ENCODE data around the gene TEKT1. TPM values are rescaled to one million over a fixed set of nuclear protein-coding genes. Genes with fewer than 3 reads are reported as not detected.

The TEKT1 gene
- total and polyA plus RNA-seq, 2 experiments from 2014 or later = not detected

DNA sequence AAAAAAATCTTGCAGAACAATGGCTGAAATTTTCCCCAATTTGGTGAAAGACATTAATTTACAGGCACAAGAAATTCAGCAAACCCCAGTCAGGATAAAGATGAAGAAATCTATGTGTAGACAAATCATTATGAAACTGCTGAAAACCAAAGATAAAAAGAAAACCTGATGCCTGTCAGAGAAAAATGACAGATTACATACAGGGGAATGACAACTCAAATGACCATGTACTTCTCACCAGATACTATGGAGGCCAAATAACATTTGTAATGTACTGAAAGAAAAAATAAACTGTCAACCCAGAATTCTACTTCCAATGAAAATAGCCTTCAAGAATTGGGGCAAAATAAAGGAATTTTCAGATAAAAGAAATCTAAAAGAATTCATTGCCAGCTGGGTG, 82.9 kb downstream of the TEKT1 start:
- no peaks in the 10 kb centered on the region for H3K9me3 ChIP-seq (ENCODE audit: low read depth)
- TF ChIP-seq CTCF (IDR thresholded peaks at IDR 0.05; ENCODE audit: low read depth, low read length) = no peak
- H3K27me3 ChIP-seq = no peaks in the 10 kb centered on the region
- H3K27ac ChIP-seq = no peak overlapping the region
- no peak overlapping the region for H3K4me3 ChIP-seq
- no peak for DNase-seq (ENCODE audit: low read depth in 1 of 2, low spot score in 1 of 2)
- no peaks in the 10 kb centered on the region for H3K36me3 ChIP-seq
- no peaks in the 10 kb centered on the region for H3K4me1 ChIP-seq (ENCODE audit: low read depth)

Other genes with a start within 250 kb of the TEKT1 start
- 11.3 and 13.5 TPM in 2 replicates for gene KIAA0753, start 191.0 kb downstream of the TEKT1 start, total RNA-seq
- 6.9 and 9.2 TPM in 2 replicates for gene KIAA0753, start 191.0 kb downstream of the TEKT1 start, polyA plus RNA-seq
- gene TXNDC17, start 190.7 kb downstream of the TEKT1 start, total RNA-seq = 128 and 270 TPM in 2 replicates
- gene TXNDC17, start 190.7 kb downstream of the TEKT1 start, polyA plus RNA-seq = 279 and 467 TPM in 2 replicates
- gene MED31, start 180.1 kb downstream of the TEKT1 start, total RNA-seq = 7.1 and 15.7 TPM in 2 replicates
- gene MED31, start 180.1 kb downstream of the TEKT1 start, polyA plus RNA-seq = 44.1 and 72.6 TPM in 2 replicates
- gene C17orf100, start 180.0 kb downstream of the TEKT1 start, total RNA-seq = 2.4 and 3.7 TPM in 2 replicates
- gene C17orf100, start 180.0 kb downstream of the TEKT1 start, polyA plus RNA-seq = 7.1 and 8.2 TPM in 2 replicates
- 0.18 and 0.67 TPM in 2 replicates for gene SLC13A5, start 118.4 kb downstream of the TEKT1 start, total RNA-seq
- 0.15 TPM in 1 of 2 replicates, not detected in the other for gene SLC13A5, start 118.4 kb downstream of the TEKT1 start, polyA plus RNA-seq
- gene XAF1, start 75.7 kb downstream of the TEKT1 start, total RNA-seq = not detected in 2 replicates
- gene XAF1, start 75.7 kb downstream of the TEKT1 start, polyA plus RNA-seq = not detected in 2 replicates
- not detected in 2 replicates for gene FBXO39, start 55.5 kb downstream of the TEKT1 start, total RNA-seq
- gene FBXO39, start 55.5 kb downstream of the TEKT1 start, polyA plus RNA-seq = not detected in 2 replicates
- gene ALOX12, start 164.3 kb upstream of the TEKT1 start, total RNA-seq = 0.85 and 1.7 TPM in 2 replicates
- 2.5 and 5.0 TPM in 2 replicates for gene ALOX12, start 164.3 kb upstream of the TEKT1 start, polyA plus RNA-seq
- 241 and 275 TPM in 2 replicates for gene RNASEK, start 180.9 kb upstream of the TEKT1 start, total RNA-seq
- gene RNASEK, start 180.9 kb upstream of the TEKT1 start, polyA plus RNA-seq = 594 and 672 TPM in 2 replicates
- gene BCL6B, start 191.3 kb upstream of the TEKT1 start, total RNA-seq = 0.11 and 1.7 TPM in 2 replicates
- not detected in 2 replicates for gene BCL6B, start 191.3 kb upstream of the TEKT1 start, polyA plus RNA-seq
- 3.7 and 4.0 TPM in 2 replicates for gene SLC16A13, start 204.3 kb upstream of the TEKT1 start, total RNA-seq
- gene SLC16A13, start 204.3 kb upstream of the TEKT1 start, polyA plus RNA-seq = 5.8 and 7.2 TPM in 2 replicates
- 0.39 and 1.1 TPM in 2 replicates for gene SLC16A11, start 212.4 kb upstream of the TEKT1 start, total RNA-seq
- gene SLC16A11, start 212.4 kb upstream of the TEKT1 start, polyA plus RNA-seq = 3.8 and 6.4 TPM in 2 replicates
- not detected in 2 replicates for gene CLEC10A, start 248.5 kb upstream of the TEKT1 start, total RNA-seq
- not detected in 2 replicates for gene CLEC10A, start 248.5 kb upstream of the TEKT1 start, polyA plus RNA-seq

Data from cardiac muscle cell (in vitro differentiated cells and primary cell).